ENCODE measurements around the gene ANXA5. TPM values are rescaled to one million over a fixed set of nuclear protein-coding genes. Genes with fewer than 3 reads are reported as not detected.

ANXA5 gene
- total RNA-seq, 2 donors from 2014 or later, result 212 to 241 TPM

GRCh38 chr4:121679267-121679666 lies 17.5 kb downstream of the ANXA5 start:
- Mint-ChIP-seq H3K27ac (peak overlapping the region; percentile 29), H3K4me3 (no peak overlapping the region), H3K4me1 (peaks cover 24% of the 10 kb centered on the region), H3K36me3 (ENCODE audit: low read depth) (peaks cover 59% of the 10 kb centered on the region), H3K9me3 (no peaks in the 10 kb centered on the region), H3K27me3 (ENCODE audit: insufficient read depth) (no peaks in the 10 kb centered on the region)
- WGBS, 2 experiments (ENCODE audit: insufficient coverage in 1 of 2, insufficient read length in 1 of 2), result 80 to 91% methylated on average over 2 to 3 of the region's 3 CpGs
- Histone ChIP-seq H3K4me1 (ENCODE audit: control insufficient read depth, insufficient read depth, low read length) (no peaks in the 10 kb centered on the region), H3K9ac (ENCODE audit: extremely low read depth, low read length, poor library complexity, severe bottlenecking) (no peak overlapping the region), H3K27me3 (ENCODE audit: control insufficient read depth, insufficient read depth, low read length, poor library complexity, severe bottlenecking) (no peaks in the 10 kb centered on the region), H3K36me3 (ENCODE audit: control insufficient read depth, insufficient read depth, low read length) (peaks cover 93% of the 10 kb centered on the region), H3K9me3 (ENCODE audit: control insufficient read depth, low read length) (no peaks in the 10 kb centered on the region), H3K27ac (ENCODE audit: low read depth, low read length) (no peak overlapping the region), H3K4me3 (ENCODE audit: low read length) (no peak overlapping the region)
- TF ChIP-seq CTCF (conservative IDR thresholded peaks at IDR 0.05), result no peak
- no peak for DNase-seq

- Mint-ChIP-seq H3K4me1 (peaks cover 23% of the 10 kb centered on the region), H3K27ac (no peak overlapping the region), H3K4me3 (no peak overlapping the region), H3K9me3 (no peaks in the 10 kb centered on the region), H3K36me3 (ENCODE audit: low read depth) (peaks cover 58% of the 10 kb centered on the region), H3K27me3 (ENCODE audit: insufficient read depth) (no peaks in the 10 kb centered on the region)
- Histone ChIP-seq H3K27ac (ENCODE audit: low read depth, low read length) (no peak overlapping the region), H3K36me3 (ENCODE audit: control insufficient read depth, insufficient read depth, low read length) (peaks cover 85% of the 10 kb centered on the region), H3K4me3 (ENCODE audit: low read length) (no peak overlapping the region), H3K4me1 (ENCODE audit: control insufficient read depth, insufficient read depth, low read length) (no peaks in the 10 kb centered on the region), H3K27me3 (ENCODE audit: control insufficient read depth, insufficient read depth, low read length, poor library complexity, severe bottlenecking) (no peaks in the 10 kb centered on the region), H3K9me3 (ENCODE audit: control insufficient read depth, low read length) (no peaks in the 10 kb centered on the region), H3K9ac (ENCODE audit: extremely low read depth, low read length, poor library complexity, severe bottlenecking) (no peak overlapping the region)
- DNase-seq, result no peak
- no peak for TF ChIP-seq CTCF (conservative IDR thresholded peaks at IDR 0.05)
- WGBS, 2 experiments (ENCODE audit: insufficient coverage in 1 of 2, insufficient read length in 1 of 2), result no CpG with 5 or more reads among the region's 1 CpG
Observed at GRCh38 chr4:121677524-121677923, 19.3 kb downstream of the ANXA5 start.

GRCh38 chr4:121676345-121677075 lies 20.3 kb downstream of the ANXA5 start:
- no peak for TF ChIP-seq CTCF (conservative IDR thresholded peaks at IDR 0.05)
- H3K4me3 Mint-ChIP-seq, result no peak overlapping the region
- no peak overlapping the region for H3K4me3 ChIP-seq (ENCODE audit: low read length)
- H3K9ac ChIP-seq (ENCODE audit: extremely low read depth, low read length, poor library complexity, severe bottlenecking), result no peak overlapping the region
- H3K4me1 Mint-ChIP-seq, result peaks cover 23% of the 10 kb centered on the region
- WGBS, 2 experiments (ENCODE audit: insufficient coverage in 1 of 2, insufficient read length in 1 of 2), result 79 to 86% methylated on average over 2 to 6 of the region's 6 CpGs
- peak overlapping the region; percentile 80 for H3K27ac Mint-ChIP-seq
- H3K36me3 Mint-ChIP-seq (ENCODE audit: low read depth), result peaks cover 65% of the 10 kb centered on the region
- H3K9me3 Mint-ChIP-seq, result no peaks in the 10 kb centered on the region
- DNase-seq, result peak; percentile 57
- H3K4me1 ChIP-seq (ENCODE audit: control insufficient read depth, insufficient read depth, low read length), result no peaks in the 10 kb centered on the region
- H3K27me3 ChIP-seq (ENCODE audit: control insufficient read depth, insufficient read depth, low read length, poor library complexity, severe bottlenecking), result no peaks in the 10 kb centered on the region
- no peak overlapping the region for H3K27ac ChIP-seq (ENCODE audit: low read depth, low read length)
- no peaks in the 10 kb centered on the region for H3K9me3 ChIP-seq (ENCODE audit: control insufficient read depth, low read length)
- H3K27me3 Mint-ChIP-seq (ENCODE audit: insufficient read depth), result no peaks in the 10 kb centered on the region
- peaks cover 85% of the 10 kb centered on the region for H3K36me3 ChIP-seq (ENCODE audit: control insufficient read depth, insufficient read depth, low read length)
